Upper lobe of right lung (tissue), 1 donor: ENCODE measurements around the gene METTL6. TPM values are rescaled to one million over a fixed set of nuclear protein-coding genes. Genes with fewer than 3 reads are reported as not detected.

Source experiments
- ATAC-seq: fragments of 200-7000 bp; cut with Tn5 transposase; one replicate; pipeline ENCODE4 v1.9.1; 2020; ENCODE audit warnings: mild to moderate bottlenecking, moderate library complexity
- DNase-seq: peaks from one replicate; pipeline ENCODE4 v3.0.0-alpha.2; 2020
- H3K27ac ChIP-seq: fragments of 200-600 bp; one replicate; pipeline ENCODE4 v1.8.0; 2022
- H3K27me3 ChIP-seq: fragments of 200-600 bp; one replicate; pipeline ENCODE4 v1.8.0; 2022; ENCODE audit warnings: mild to moderate bottlenecking
- H3K36me3 ChIP-seq: fragments of 200-600 bp; one replicate; pipeline ENCODE4 v1.8.0; 2022
- H3K4me1 ChIP-seq: fragments of 200-600 bp; one replicate; pipeline ENCODE4 v1.8.0; 2022
- H3K4me3 ChIP-seq: fragments of 200-600 bp; one replicate; pipeline ENCODE4 v1.8.0; 2022; ENCODE audit warnings: mild to moderate bottlenecking
- H3K9me3 ChIP-seq: fragments of 200-600 bp; one replicate; pipeline ENCODE4 v1.8.0; 2022
- CTCF ChIP-seq: fragments of 200-600 bp; IDR thresholded peaks from one replicate; pipeline ENCODE4 v1.8.0; 2022; ENCODE audit warnings: antibody characterized with exemption
- intact Hi-C: fragments of 100-400 bp; cut with DNase I; formaldehyde crosslinking; loops from one replicate; pipeline ENCODE4 v1.11.0; 2022
- total RNA-seq: library from RNA; stranded (reverse); fragmentation: NEBNext Ultra II Directional; extraction: Animal tissue kit (Norgen Biotek cat#: 25700); gene quantifications from one replicate; pipeline ENCODE4 v1.2.1, GENCODE V29; 2021
- donor health status: DM: no; HTN: yes; CAD: no; lungs with severe emphysema.

Gene METTL6
- total RNA-seq, 1 donor from 2014 or later, result 14.4 TPM

GRCh38 chr3:15380980-15381890 lies 46.1 kb downstream of the METTL6 start:
- intact Hi-C loops, result loop anchor here (10.0 kb wide), 1 partner anchor 116 kb away; no protein-coding TSS in a partner anchor
- ATAC-seq (no peak), DNase-seq (no peak)
- H3K9me3 ChIP-seq, result no peaks in the 10 kb centered on the region
- H3K27me3 ChIP-seq, result no peaks in the 10 kb centered on the region
- H3K4me3 ChIP-seq, result no peak overlapping the region
- no peak overlapping the region for H3K27ac ChIP-seq
- no peak for TF ChIP-seq CTCF
- H3K4me1 ChIP-seq, result peaks cover 4% of the 10 kb centered on the region
- no peaks in the 10 kb centered on the region for H3K36me3 ChIP-seq

- H3K27me3 ChIP-seq, result no peaks in the 10 kb centered on the region
- DNase-seq, result peak; percentile 94
- peak overlapping the region; percentile 70 for H3K27ac ChIP-seq
- H3K4me1 ChIP-seq, result peaks cover 4% of the 10 kb centered on the region
- H3K9me3 ChIP-seq, result no peaks in the 10 kb centered on the region
- no peak overlapping the region for H3K4me3 ChIP-seq
- peak; percentile 83 for TF ChIP-seq CTCF
- intact Hi-C loops, result no loop called here
- H3K36me3 ChIP-seq, result no peaks in the 10 kb centered on the region
- peak; percentile 100 for ATAC-seq
Measured at GRCh38 chr3:15377961-15378791, 49.2 kb downstream of the METTL6 start.

- TF ChIP-seq CTCF, result no peak
- Histone ChIP-seq H3K27me3 (no peaks in the 10 kb centered on the region), H3K36me3 (no peaks in the 10 kb centered on the region), H3K27ac (no peak overlapping the region), H3K4me1 (peaks cover 4% of the 10 kb centered on the region), H3K9me3 (no peaks in the 10 kb centered on the region), H3K4me3 (no peak overlapping the region)
- intact Hi-C loops, result no loop called here
- ATAC-seq (no peak), DNase-seq (no peak)
Measured at GRCh38 chr3:15375461-15376000, 51.8 kb downstream of the METTL6 start.

GRCh38 chr3:15372918-15373317 lies 54.4 kb downstream of the METTL6 start:
- Histone ChIP-seq H3K36me3 (no peaks in the 10 kb centered on the region), H3K4me3 (no peak overlapping the region), H3K9me3 (no peaks in the 10 kb centered on the region), H3K27ac (no peak overlapping the region), H3K4me1 (peaks cover 11% of the 10 kb centered on the region), H3K27me3 (no peaks in the 10 kb centered on the region)
- no peak for ATAC-seq
- intact Hi-C loops, result no loop called here
- DNase-seq, result no peak
- no peak for TF ChIP-seq CTCF

GRCh38 chr3:15368561-15369135 lies 58.7 kb downstream of the METTL6 start:
- peaks cover 9% of the 10 kb centered on the region for H3K4me1 ChIP-seq
- no peak for TF ChIP-seq CTCF
- no peaks in the 10 kb centered on the region for H3K36me3 ChIP-seq
- peak overlapping the region; percentile 24 for H3K27ac ChIP-seq
- no peaks in the 10 kb centered on the region for H3K27me3 ChIP-seq
- intact Hi-C loops, result no loop called here
- no peaks in the 10 kb centered on the region for H3K9me3 ChIP-seq
- ATAC-seq (peak; percentile 71), DNase-seq (no peak)
- H3K4me3 ChIP-seq, result no peak overlapping the region
